D721Med (cell line): ENCODE measurements around the gene LRRC27.

Experiments used
- DNase-seq: peaks from one replicate; pipeline ENCODE4 v3.0.0; 2011; ENCODE audit warnings: low spot score; ENCODE audit not compliant: insufficient read length
- FAIRE-seq: peaks from 2 replicates; lab custom pipeline; 2011; peaks lifted over from hg19 to GRCh38; lab: Jason Lieb, UNC
- TF ChIP-seq, protein P1 (sequence below): IDR thresholded peaks from 2 replicates; pipeline ENCODE4 v1.5.1; 2012; ENCODE audit warnings: mild to moderate bottlenecking, control low read depth; ENCODE audit not compliant: insufficient read depth; ENCODE audit errors: missing control alignments

The LRRC27 gene

DNA sequence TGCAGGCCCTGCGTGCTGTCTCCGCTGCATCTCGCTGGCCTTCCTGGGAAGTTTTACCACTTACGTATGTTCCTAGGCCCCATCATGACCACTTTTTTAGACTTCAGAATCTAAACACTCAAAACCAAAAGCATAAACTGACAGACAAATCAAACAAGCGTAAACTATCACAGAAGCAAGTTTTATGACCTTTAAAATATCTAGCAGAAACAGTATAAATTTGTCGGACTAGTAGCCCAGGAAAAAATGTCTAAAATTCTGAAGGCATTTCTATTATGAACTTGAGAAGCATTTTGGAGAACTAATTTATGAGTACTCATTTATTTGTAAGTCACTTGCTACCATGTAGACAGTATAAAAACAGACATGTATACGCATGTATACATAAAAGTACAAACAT, 10.6 kb downstream of the LRRC27 start:
- TF ChIP-seq, protein P1, sequence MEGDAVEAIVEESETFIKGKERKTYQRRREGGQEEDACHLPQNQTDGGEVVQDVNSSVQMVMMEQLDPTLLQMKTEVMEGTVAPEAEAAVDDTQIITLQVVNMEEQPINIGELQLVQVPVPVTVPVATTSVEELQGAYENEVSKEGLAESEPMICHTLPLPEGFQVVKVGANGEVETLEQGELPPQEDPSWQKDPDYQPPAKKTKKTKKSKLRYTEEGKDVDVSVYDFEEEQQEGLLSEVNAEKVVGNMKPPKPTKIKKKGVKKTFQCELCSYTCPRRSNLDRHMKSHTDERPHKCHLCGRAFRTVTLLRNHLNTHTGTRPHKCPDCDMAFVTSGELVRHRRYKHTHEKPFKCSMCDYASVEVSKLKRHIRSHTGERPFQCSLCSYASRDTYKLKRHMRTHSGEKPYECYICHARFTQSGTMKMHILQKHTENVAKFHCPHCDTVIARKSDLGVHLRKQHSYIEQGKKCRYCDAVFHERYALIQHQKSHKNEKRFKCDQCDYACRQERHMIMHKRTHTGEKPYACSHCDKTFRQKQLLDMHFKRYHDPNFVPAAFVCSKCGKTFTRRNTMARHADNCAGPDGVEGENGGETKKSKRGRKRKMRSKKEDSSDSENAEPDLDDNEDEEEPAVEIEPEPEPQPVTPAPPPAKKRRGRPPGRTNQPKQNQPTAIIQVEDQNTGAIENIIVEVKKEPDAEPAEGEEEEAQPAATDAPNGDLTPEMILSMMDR: no peak
- DNase-seq (no peak), FAIRE-seq (no peak)

DNA sequence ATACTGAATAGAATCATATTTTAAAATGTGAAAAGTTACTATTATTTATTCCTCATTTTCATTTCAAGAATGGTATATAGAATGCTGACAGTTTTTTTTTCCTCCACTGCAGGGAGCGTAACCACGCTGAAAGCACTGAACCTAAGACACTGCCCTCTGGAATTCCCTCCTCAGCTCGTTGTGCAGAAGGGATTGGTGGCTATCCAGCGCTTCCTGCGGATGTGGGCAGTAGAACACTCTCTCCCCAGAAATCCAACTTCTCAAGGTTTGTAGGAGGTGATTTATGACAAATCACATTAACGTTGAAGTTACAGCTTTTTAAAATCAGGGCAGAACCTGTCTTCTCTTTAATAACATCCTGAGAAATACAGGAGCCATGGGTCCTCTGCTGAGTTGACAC, 12.4 kb downstream of the LRRC27 start:
- FAIRE-seq: no peak
- DNase-seq: no peak
- TF ChIP-seq, protein P1: no peak

DNA sequence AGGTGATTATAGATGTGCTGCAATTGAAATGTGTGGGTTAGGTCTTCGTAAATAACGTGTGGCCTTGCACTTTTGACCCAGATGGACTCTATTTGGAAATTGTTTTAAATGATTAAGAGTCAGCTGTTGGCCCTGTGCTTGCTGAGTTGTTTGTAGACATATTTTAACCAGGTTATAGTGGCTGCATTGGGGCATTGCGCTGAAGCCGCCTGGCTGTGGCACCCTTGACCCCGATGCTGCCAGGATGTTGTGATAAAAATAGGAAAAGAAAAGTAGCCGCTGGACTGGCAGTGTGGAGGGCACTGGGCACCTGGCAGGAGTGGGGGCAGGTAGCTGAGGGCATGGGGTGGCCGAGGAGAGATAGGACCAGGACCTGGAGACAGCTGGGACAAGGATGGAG, 13.4 kb downstream of the LRRC27 start:
- DNase-seq (no peak), FAIRE-seq (no peak)
- TF ChIP-seq, protein P1: no peak

DNA sequence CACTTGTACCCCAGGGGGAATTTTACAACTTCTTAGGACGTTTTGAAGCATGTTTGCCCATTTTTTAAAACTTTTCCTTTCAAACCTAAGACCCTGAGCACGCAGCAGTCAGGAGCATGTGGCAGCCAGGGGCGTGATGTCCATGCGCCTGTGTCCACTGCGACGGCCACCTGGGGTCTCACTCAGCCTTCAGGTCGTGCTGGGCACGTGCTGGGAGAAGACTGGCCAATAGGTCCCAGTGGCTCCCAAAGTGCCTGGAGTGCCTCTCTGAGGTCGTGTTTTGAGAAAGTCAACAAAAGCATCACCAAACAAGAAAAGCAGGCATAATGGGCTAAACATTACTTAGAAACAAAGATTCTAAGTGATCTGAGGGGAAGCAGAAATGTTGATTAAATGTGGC, 14.8 kb downstream of the LRRC27 start:
- DNase-seq (no peak), FAIRE-seq (no peak)
- TF ChIP-seq, protein P1: no peak

DNA sequence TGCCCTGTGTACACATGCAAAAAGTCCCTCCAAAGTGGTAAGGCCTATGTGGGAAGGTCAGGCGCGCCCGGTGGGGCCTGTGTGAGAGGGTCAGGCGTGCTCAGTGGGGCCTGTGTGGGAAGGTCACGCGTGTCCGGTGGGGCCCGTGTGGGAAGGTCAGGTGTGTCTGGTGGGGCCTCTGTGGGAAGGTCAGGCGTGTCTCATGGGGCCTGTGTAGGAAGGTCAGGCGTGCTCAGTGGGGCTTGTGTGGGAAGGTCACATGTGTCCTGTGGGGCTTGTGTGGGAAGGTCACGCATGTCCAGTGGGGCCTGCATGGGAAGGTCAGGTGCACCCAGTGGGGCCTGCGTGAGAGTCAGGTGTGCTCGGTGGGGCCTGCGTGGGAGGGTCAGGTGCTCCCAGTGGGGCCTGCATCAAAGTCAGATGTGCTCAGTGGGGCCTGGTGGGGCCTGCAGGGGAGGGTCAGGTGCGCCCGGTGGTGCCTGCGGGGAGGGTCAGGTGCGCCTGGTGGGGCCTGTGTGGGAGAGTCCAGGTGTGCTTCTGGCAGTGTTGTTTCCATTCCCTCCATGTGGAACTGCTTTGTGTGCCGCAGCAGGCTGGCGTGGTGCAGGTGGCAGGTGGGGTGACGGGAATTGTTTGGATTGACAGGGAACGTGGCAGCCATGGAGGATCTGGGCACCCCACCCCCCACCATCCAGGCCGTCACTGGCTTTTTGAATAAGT, 15.4 kb downstream of the LRRC27 start:
- no peak for DNase-seq
- FAIRE-seq: no peak
- TF ChIP-seq, protein P1: no peak

DNA sequence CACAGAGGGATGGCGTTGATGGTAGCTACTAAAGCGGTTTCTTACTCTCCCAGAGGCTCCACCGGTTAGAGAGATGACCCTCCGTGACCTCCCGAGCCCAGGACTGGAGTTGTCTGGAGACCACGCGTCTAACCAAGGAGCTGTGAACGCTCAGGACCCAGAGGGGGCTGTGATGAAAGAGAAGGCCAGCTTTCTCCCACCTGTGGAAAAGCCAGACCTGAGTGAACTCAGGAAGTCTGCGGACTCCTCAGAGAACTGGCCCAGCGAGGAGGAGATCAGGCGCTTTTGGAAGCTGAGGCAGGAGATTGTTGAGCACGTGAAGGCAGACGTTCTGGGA, 15.9 kb downstream of the LRRC27 start:
- DNase-seq: no peak
- TF ChIP-seq, protein P1: no peak
- no peak for FAIRE-seq

DNA sequence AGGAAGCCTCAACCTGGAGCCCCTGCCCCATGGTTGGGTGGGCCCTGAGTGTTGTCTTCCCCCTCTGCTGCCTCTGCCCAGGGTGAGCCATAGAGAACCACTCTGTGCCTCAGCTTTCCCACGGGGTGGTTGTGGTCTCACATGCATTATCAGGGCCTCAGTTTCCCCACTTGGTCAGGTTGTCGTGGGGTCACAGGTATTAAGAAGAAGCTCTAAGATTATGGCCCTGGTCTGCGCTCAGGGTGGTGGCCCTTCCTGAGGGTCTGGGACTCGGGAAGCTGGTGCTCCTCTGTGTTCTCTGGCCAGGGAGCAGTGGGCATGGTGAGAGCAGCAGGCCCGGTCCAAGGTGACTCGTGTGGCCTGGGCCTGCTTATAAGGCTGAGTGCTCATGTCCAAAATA, 17.8 kb downstream of the LRRC27 start:
- TF ChIP-seq, protein P1: no peak
- FAIRE-seq (no peak), DNase-seq (no peak)
